ENCODE measurements around the gene TPP1.

TPP1 gene

DNA sequence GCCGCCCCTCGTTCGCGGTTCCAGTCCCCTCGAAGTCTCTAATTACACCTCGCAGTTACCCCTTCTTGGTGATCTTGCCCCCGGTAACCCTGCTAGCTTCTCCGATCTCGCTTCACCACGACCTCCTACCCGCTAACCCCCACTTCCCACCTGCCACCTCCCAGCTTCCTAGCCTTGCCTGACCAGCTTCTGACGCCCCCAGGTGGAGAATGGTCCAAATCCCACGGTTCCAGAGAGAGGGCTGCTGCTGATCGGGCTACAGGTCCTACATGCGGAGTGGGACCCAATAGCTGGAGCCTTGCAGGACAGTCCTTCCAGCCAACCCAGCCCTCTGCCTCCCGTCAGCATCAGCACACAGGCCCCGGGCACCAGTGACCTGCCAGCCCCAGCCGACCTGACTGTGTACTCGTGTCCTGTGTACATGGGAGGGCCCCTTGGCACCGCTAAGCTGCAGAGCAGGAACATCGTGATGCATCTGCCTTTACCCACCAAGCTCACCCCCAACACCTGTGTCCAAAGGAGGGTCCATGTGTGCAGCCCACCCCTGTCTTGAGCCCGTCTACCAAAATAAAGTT, 47.7 kb downstream of the TPP1 start:
- no peak overlapping the region for H2AFZ ChIP-seq (ENCODE audit: low read length)
- no peak overlapping the region for H3K4me2 ChIP-seq (ENCODE audit: low read depth, low read length, poor library complexity, severe bottlenecking)
- H3K9me2 ChIP-seq (replicated peaks; ENCODE audit: low read depth, low read length), result no peaks in the 10 kb centered on the region
- H3K79me2 ChIP-seq (ENCODE audit: insufficient read depth, low read length), result no peaks in the 10 kb centered on the region
- no peak overlapping the region for H3K9ac ChIP-seq (ENCODE audit: low read depth, low read length, poor library complexity, severe bottlenecking)
- no peaks in the 10 kb centered on the region for H3K9me3 ChIP-seq (ENCODE audit: insufficient read depth, low read depth, low read length)
- H3K36me3 ChIP-seq (ENCODE audit: insufficient read depth, low read length), result no peaks in the 10 kb centered on the region
- H4K20me1 ChIP-seq (ENCODE audit: insufficient read depth, low read length, poor library complexity, severe bottlenecking), result no peaks in the 10 kb centered on the region
- no peaks in the 10 kb centered on the region for H3F3A ChIP-seq (ENCODE audit: low read depth)
- no peaks in the 10 kb centered on the region for H3K27me3 ChIP-seq (ENCODE audit: insufficient read depth, low read length, poor library complexity, severe bottlenecking)
- no peak overlapping the region for H3K4me3 ChIP-seq (ENCODE audit: low read length, poor library complexity, severe bottlenecking)
- TF ChIP-seq EZH2phosphoT487 (IDR thresholded peaks at IDR 0.05; ENCODE audit: borderline replicate concordance) (no peak), CTCF (conservative IDR thresholded peaks at IDR 0.05; ENCODE audit: low read length) (no peak)
- no peaks in the 10 kb centered on the region for H3K4me1 ChIP-seq (ENCODE audit: insufficient read depth, low read length, poor library complexity, severe bottlenecking)

GRCh38 chr11:6570691-6571427, 48.4 kb downstream of the TPP1 start:
- no peaks in the 10 kb centered on the region for H4K20me1 ChIP-seq (ENCODE audit: insufficient read depth, low read length, poor library complexity, severe bottlenecking)
- no peak overlapping the region for H3K4me2 ChIP-seq (ENCODE audit: low read depth, low read length, poor library complexity, severe bottlenecking)

GRCh38 chr11:6569706-6570105, 49.5 kb downstream of the TPP1 start:
- H3K4me3 ChIP-seq (ENCODE audit: low read length, poor library complexity, severe bottlenecking), result no peak overlapping the region
- H3K9me3 ChIP-seq (ENCODE audit: insufficient read depth, low read depth, low read length), result no peaks in the 10 kb centered on the region
- no peaks in the 10 kb centered on the region for H3K4me1 ChIP-seq (ENCODE audit: insufficient read depth, low read length, poor library complexity, severe bottlenecking)
- H4K20me1 ChIP-seq (ENCODE audit: insufficient read depth, low read length, poor library complexity, severe bottlenecking), result no peaks in the 10 kb centered on the region
- no peak overlapping the region for H2AFZ ChIP-seq (ENCODE audit: low read length)
- no peaks in the 10 kb centered on the region for H3K9me2 ChIP-seq (replicated peaks; ENCODE audit: low read depth, low read length)
- H3K4me2 ChIP-seq (ENCODE audit: low read depth, low read length, poor library complexity, severe bottlenecking), result no peak overlapping the region
- TF ChIP-seq CTCF (conservative IDR thresholded peaks at IDR 0.05; ENCODE audit: low read length) (no peak), EZH2phosphoT487 (IDR thresholded peaks at IDR 0.05; ENCODE audit: borderline replicate concordance) (no peak)
- H3K27me3 ChIP-seq (ENCODE audit: insufficient read depth, low read length, poor library complexity, severe bottlenecking), result no peaks in the 10 kb centered on the region
- no peaks in the 10 kb centered on the region for H3F3A ChIP-seq (ENCODE audit: low read depth)
- H3K9ac ChIP-seq (ENCODE audit: low read depth, low read length, poor library complexity, severe bottlenecking), result no peak overlapping the region
- H3K36me3 ChIP-seq (ENCODE audit: insufficient read depth, low read length), result no peaks in the 10 kb centered on the region
- no peaks in the 10 kb centered on the region for H3K79me2 ChIP-seq (ENCODE audit: insufficient read depth, low read length)

More at GRCh38 chr11:6570691-6571427, 48.4 kb downstream of the TPP1 start:
- H3K79me2 ChIP-seq (ENCODE audit: insufficient read depth, low read length), result no peaks in the 10 kb centered on the region
- no peak overlapping the region for H3K4me3 ChIP-seq (ENCODE audit: low read length, poor library complexity, severe bottlenecking)
- no peaks in the 10 kb centered on the region for H3K9me3 ChIP-seq (ENCODE audit: insufficient read depth, low read depth, low read length)
- H3K36me3 ChIP-seq (ENCODE audit: insufficient read depth, low read length), result no peaks in the 10 kb centered on the region
- H3F3A ChIP-seq (ENCODE audit: low read depth), result no peaks in the 10 kb centered on the region
- H3K9ac ChIP-seq (ENCODE audit: low read depth, low read length, poor library complexity, severe bottlenecking), result no peak overlapping the region
- H3K27me3 ChIP-seq (ENCODE audit: insufficient read depth, low read length, poor library complexity, severe bottlenecking), result no peaks in the 10 kb centered on the region
- H3K9me2 ChIP-seq (replicated peaks; ENCODE audit: low read depth, low read length), result no peaks in the 10 kb centered on the region
- no peaks in the 10 kb centered on the region for H3K4me1 ChIP-seq (ENCODE audit: insufficient read depth, low read length, poor library complexity, severe bottlenecking)
- TF ChIP-seq CTCF (conservative IDR thresholded peaks at IDR 0.05; ENCODE audit: low read length) (no peak), EZH2phosphoT487 (IDR thresholded peaks at IDR 0.05; ENCODE audit: borderline replicate concordance) (no peak)
- H2AFZ ChIP-seq (ENCODE audit: low read length), result no peak overlapping the region

Measured in Loucy (cell line).